Measurements from ENCODE around the gene SLC4A2.

The SLC4A2 gene

DNA sequence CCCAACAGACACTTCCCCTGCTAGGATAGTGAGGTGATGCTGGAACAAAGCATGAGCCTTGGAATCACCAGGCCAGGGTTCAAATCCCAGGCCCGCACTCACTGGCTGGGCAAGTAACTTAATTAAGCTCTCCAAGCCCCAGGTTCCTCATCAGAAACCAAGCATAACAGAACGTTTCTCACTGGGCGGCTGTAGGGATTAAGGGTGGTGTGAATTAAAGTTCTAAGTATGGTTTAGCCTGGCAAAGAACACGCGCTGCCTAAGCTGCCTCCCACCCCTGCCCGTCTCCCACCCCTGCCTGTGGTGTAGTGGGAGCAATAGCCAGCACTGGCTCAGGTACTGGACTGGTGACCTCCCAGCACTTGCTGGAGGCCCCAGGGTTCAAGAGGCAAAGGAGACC, 5.6 kb downstream of the SLC4A2 start:
- no peak for DNase-seq

DNA sequence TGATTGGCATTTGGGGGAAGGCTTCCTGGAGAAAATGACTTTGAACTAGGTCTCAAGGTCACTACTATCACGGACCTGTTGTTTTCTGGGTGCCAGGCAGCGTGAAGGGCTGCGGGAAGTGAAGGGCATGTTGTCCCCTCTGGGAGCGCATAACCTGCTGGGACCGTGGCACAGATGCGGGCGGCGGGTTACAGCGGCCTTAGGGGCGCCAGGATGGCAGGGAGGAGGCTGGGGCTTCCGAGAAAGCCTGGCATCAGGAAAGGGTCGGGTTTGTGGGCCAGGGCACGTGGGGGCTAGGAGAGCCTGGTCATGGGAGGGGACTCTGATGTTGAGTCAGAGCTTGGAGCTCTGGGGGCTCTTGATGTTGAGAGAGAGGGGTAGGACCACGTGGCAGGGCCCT, 6.1 kb downstream of the SLC4A2 start:
- no peak for DNase-seq

DNA sequence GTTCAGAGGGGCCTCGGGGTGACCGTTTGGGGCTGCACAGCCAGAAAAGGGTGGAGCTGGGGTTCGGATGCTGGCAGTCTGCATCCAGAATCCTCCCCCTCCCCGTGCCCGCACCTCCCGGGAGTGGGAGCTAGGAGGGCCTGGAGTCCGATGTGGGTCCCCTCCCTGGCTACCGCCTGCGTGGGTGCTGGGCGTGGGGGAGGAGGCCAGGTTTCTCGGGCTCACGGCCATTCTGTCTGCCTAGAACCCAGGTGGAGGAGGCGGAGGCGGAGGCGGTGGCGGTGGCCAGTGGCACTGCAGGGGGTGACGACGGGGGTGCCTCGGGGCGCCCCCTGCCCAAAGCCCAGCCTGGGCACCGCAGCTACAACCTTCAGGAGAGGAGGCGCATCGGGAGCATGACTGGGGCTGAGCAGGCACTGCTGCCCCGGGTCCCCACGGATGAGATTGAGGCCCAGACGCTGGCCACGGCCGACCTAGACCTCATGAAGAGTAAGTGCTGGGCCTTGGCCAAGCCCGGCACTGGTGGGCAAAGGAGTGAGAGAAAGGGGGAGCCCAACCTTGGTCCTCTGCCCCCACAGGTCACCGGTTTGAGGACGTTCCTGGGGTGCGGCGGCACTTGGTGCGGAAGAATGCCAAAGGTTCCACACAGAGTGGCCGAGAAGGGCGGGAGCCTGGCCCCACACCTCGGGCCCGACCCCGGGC, 7.0 kb downstream of the SLC4A2 start:
- no peak for DNase-seq

GRCh38 chr7:151068069-151068773, 8.8 kb downstream of the SLC4A2 start:
- DNase-seq = no peak

GRCh38 chr7:151069841-151070573, 10.6 kb downstream of the SLC4A2 start:
- DNase-seq = no peak

DNA sequence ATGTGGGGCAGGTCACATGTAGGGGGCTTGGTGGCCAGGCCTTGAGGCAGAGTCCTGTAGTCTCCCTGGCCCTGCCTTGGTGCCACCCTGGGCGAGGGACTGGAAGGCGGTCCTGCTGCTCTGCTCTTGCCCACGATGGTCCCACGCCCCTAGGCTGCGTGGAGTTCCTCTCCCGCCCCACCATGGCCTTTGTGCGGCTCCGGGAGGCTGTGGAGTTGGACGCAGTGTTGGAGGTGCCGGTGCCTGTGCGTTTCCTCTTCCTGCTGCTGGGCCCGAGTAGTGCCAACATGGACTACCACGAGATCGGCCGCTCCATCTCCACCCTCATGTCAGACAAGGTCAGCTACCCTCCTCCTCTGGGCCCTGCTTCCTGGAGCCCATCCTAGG, 11.2 kb downstream of the SLC4A2 start:
- no peak for DNase-seq

GRCh38 chr7:151071032-151071866, 11.9 kb downstream of the SLC4A2 start:
- no peak for DNase-seq

- DNase-seq = no peak
Observed at GRCh38 chr7:151073990-151074389, 14.6 kb downstream of the SLC4A2 start.

- DNase-seq = no peak
Observed at GRCh38 chr7:151074817-151075661, 15.7 kb downstream of the SLC4A2 start.

- no peak for DNase-seq
Observed at GRCh38 chr7:151075662-151075971, 16.2 kb downstream of the SLC4A2 start.

- DNase-seq = no peak
Observed at GRCh38 chr7:151075978-151076426, 16.6 kb downstream of the SLC4A2 start.

GRCh38 chr7:151076863-151077704, 17.7 kb downstream of the SLC4A2 start:
- no peak for DNase-seq

DNA sequence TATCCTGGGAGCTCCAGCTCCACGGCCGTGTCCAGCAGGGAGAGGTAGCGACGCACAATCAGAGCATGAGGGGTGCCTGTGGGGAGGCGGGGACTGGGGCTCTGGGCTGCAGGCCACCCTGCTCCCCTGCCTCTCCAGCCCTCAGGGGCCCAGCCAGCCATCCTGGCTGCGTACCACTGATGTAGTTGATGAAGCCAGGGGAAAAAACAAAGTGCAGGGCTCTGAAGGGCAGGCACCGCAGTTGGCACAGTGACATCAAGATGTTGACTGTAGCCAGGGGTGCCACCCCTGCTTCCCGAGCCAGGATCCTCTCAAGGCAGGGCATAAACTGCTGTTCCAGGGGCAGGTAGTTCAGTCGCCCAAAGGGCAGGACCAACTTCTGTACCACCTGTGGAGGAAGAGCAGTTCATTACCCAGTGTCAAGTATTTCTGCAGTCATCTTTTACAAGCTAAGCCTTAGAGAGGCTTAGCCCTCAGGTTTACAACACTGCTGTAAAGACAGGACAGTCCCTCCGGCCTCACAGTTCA, 18.4 kb downstream of the SLC4A2 start:
- no peak for DNase-seq

DNA sequence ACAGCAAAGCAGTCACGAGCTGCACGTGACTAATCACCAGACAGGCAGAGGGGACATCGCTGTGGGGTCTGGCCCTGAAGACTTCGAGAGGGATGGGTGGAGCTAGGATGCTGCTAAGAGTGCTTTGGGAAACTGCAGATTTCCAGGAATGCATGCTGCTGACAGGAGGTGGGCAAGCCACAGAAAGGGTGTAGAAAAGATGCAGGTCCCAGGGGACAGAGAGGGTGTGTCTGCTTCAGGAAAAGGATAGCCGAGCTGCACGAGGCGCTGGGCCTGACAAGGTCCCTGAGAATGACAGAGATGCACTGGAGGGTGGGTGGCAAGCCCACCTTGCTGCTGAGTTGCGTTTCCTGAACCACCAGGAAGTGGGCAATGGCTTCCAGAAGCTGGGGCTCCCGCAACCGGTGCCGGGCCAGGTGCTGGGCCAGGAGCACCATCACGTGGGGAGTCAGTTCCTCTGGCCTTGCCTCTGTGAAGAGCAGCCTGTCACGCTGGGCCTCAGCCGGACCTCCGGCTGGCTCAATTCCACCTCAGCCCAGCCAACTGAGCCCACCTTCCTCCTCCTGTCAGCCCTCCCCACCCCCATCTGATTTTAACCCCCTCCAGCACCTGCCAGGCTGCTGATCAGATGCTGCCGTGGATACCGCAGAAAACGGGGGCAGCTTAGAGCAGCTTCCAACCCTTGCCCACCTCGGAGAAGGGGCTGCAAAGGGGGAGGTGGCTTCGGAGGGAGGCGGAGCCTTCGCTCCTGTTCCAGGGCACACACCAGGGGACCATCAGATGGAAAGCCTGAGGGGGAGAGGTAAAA, 19.0 kb downstream of the SLC4A2 start:
- DNase-seq = no peak

GRCh38 chr7:151079199-151079910, 20.0 kb downstream of the SLC4A2 start:
- DNase-seq = no peak

- peak; percentile 45 for DNase-seq
Observed at GRCh38 chr7:151080067-151080521, 20.7 kb downstream of the SLC4A2 start.

GRCh38 chr7:151080522-151081169, 21.3 kb downstream of the SLC4A2 start, which contains the start of gene FASTK:
TSS of gene FASTK (minus strand) at chr7:151080809. CDS start at chr7:151080766, 43 bp downstream.
- peak; percentile 91 for DNase-seq

All from hematopoietic multipotent progenitor cell treated with erythropoietin and hydrocortisone succinate and interleukin-3 and kit ligand, for 8 days (in vitro differentiated cells).